Mesendoderm (in vitro differentiated cells): ENCODE measurements around the gene LGALS8.
A peak's percentile ranks its signal among the peaks of the same experiment; 100 is the strongest.

Experiments
- DNase-seq: peaks from one replicate; pipeline ENCODE4 v3.0.0; 2013
- H2AK5ac ChIP-seq: 2 replicates; pipeline ENCODE4 v1.6.1; 2013; ENCODE audit warnings: low read length, inconsistent platforms
- H2BK120ac ChIP-seq: 2 replicates; pipeline ENCODE4 v1.6.1; 2013; ENCODE audit warnings: low read depth, mild to moderate bottlenecking, low read length, moderate library complexity, mixed read lengths
- H2BK15ac ChIP-seq: replicated peaks from 2 replicates; pipeline ENCODE4 v1.6.1; 2013; ENCODE audit warnings: low read depth, mild to moderate bottlenecking, moderate library complexity
- H2BK5ac ChIP-seq: 2 replicates; pipeline ENCODE4 v1.6.1; 2013; ENCODE audit warnings: low read length, inconsistent platforms
- H3K18ac ChIP-seq: 2 replicates; pipeline ENCODE4 v1.6.1; 2013; ENCODE audit warnings: mild to moderate bottlenecking, low read length, mixed read lengths
- H3K23ac ChIP-seq: one replicate; pipeline ENCODE4 v1.6.1; 2013; ENCODE audit warnings: low read length
- H3K27ac ChIP-seq: 2 replicates; pipeline ENCODE4 v1.5.1; 2013; ENCODE audit warnings: low read depth, mild to moderate bottlenecking, inconsistent platforms, low read length, moderate library complexity
- H3K27me3 ChIP-seq: 2 replicates; pipeline ENCODE4 v1.6.1; 2013; ENCODE audit warnings: low read length, control low read depth, mild to moderate bottlenecking, inconsistent platforms; ENCODE audit not compliant: insufficient read depth, poor library complexity
- H3K36me3 ChIP-seq: 2 replicates; pipeline ENCODE4 v1.6.1; 2013; ENCODE audit warnings: low read length, inconsistent platforms; ENCODE audit not compliant: control insufficient read depth, insufficient read depth
- H3K4ac ChIP-seq: one replicate; pipeline ENCODE4 v1.6.1; 2013; ENCODE audit warnings: low read depth, mild to moderate bottlenecking, low read length, moderate library complexity
- H3K4me1 ChIP-seq: 2 replicates; pipeline ENCODE4 v1.6.1; 2013; ENCODE audit warnings: low read depth, low read length, inconsistent platforms; ENCODE audit not compliant: control insufficient read depth
- H3K4me2 ChIP-seq: 2 replicates; pipeline ENCODE4 v1.6.1; 2013; ENCODE audit warnings: low read length
- H3K4me3 ChIP-seq: 2 replicates; pipeline ENCODE4 v1.5.1; 2013; ENCODE audit warnings: mild to moderate bottlenecking, low read length
- H3K56ac ChIP-seq: one replicate; pipeline ENCODE4 v1.6.1; 2013; ENCODE audit warnings: low read length
- H3K79me1 ChIP-seq: 2 replicates; pipeline ENCODE4 v1.6.1; 2013; ENCODE audit warnings: low read length, inconsistent platforms
- H3K79me2 ChIP-seq: 2 replicates; pipeline ENCODE4 v1.6.1; 2013; ENCODE audit warnings: mild to moderate bottlenecking, low read length; ENCODE audit not compliant: control insufficient read depth, insufficient read depth
- H3K9ac ChIP-seq: 2 replicates; pipeline ENCODE4 v1.6.1; 2013; ENCODE audit warnings: low read length, inconsistent platforms
- H4K5ac ChIP-seq: one replicate; pipeline ENCODE4 v1.6.1; 2013; ENCODE audit warnings: low read length
- H4K8ac ChIP-seq: one replicate; pipeline ENCODE4 v1.6.1; 2013; ENCODE audit warnings: low read depth, mild to moderate bottlenecking, control low read depth, low read length, moderate library complexity
- WGBS: extraction: QIAGEN DNeasy Blood & Tissue Kit; methylation state at CpG from one replicate; pipeline ENCODE4 v1.1.7; 2013; ENCODE audit warnings: low lambda C conversion rate, missing lambda C conversion rate; ENCODE audit not compliant: insufficient coverage; ENCODE audit errors: extremely low coverage; 5-methylcytosine and 5-hydroxymethylcytosine counted together

LGALS8 gene

DNA sequence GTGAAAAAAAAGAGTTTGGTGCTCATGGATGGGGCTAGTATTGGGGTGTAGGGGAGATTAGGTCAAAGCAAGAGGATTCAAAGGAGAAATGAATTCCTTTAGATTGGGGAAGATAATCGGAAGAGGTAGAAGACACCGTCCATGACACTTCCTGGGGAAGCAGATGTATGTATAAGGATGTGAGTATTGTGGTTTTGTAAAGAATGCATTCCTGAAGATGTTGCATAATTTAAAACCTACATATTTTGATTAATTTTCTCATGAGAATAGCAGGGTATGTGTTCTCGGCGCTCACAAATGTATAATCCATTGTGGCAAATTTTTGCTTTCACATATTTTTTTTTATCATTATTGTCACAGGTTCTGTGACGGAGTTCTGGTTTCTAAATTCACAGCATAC, 5.5 kb upstream of the LGALS8 start:
- no peak overlapping the region for H2AK5ac ChIP-seq
- H3K23ac ChIP-seq = no peak overlapping the region
- no peak for DNase-seq
- no peak overlapping the region for H4K8ac ChIP-seq
- no peak overlapping the region for H3K4ac ChIP-seq
- H3K9ac ChIP-seq = no peak overlapping the region
- no peaks in the 10 kb centered on the region for H3K79me2 ChIP-seq
- H3K27me3 ChIP-seq = no peaks in the 10 kb centered on the region
- H3K36me3 ChIP-seq = no peaks in the 10 kb centered on the region
- no peak overlapping the region for H3K18ac ChIP-seq
- H2BK15ac ChIP-seq = no peak overlapping the region
- no peak overlapping the region for H3K4me2 ChIP-seq
- H3K27ac ChIP-seq = no peak overlapping the region
- H2BK5ac ChIP-seq = no peak overlapping the region
- H4K5ac ChIP-seq = no peak overlapping the region
- no peak overlapping the region for H2BK120ac ChIP-seq
- no peaks in the 10 kb centered on the region for H3K79me1 ChIP-seq
- no peak overlapping the region for H3K4me3 ChIP-seq
- H3K56ac ChIP-seq = no peak overlapping the region
- no peaks in the 10 kb centered on the region for H3K4me1 ChIP-seq
- WGBS = no CpG with 5 or more reads among the region's 5 CpGs

DNA sequence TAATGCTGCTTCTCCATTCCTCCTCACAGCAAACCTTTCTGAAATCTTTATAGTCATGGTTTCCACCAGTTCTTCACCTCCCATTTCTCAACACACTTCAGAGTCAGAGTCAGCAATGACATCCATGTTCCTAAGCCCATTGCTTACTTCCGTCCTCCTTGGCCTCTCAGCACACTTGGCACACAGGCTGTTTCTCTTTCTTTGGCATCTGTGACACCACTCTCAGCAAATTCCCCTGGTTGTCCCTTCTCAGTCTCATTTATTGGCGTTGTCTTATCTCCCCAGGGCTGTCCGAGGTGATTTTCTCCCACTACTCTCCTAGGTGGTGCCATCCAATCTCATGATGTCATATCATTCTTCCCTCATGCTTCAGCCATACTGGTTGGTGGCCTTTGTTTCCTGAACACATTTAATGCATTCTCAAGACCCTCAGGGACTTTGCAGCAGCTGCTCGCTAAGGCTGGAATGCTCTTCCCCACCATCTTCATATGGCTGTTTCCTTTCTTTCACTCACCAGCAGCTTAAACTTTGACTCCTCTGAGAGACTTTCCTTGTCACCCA, 3.3 kb upstream of the LGALS8 start:
- Histone ChIP-seq H2BK120ac (no peak overlapping the region), H3K9ac (no peak overlapping the region), H3K4me1 (no peaks in the 10 kb centered on the region), H3K4ac (no peak overlapping the region), H4K5ac (no peak overlapping the region), H2BK15ac (no peak overlapping the region), H3K27me3 (no peaks in the 10 kb centered on the region), H2BK5ac (no peak overlapping the region), H3K27ac (no peak overlapping the region), H2AK5ac (no peak overlapping the region), H3K56ac (no peak overlapping the region), H3K79me2 (no peaks in the 10 kb centered on the region), H3K23ac (no peak overlapping the region), H3K18ac (no peak overlapping the region), H3K79me1 (no peaks in the 10 kb centered on the region), H4K8ac (no peak overlapping the region), H3K36me3 (no peaks in the 10 kb centered on the region), H3K4me2 (no peak overlapping the region), H3K4me3 (no peak overlapping the region)
- DNase-seq = peak; percentile 60
- no CpG with 5 or more reads among the region's 4 CpGs for WGBS

DNA sequence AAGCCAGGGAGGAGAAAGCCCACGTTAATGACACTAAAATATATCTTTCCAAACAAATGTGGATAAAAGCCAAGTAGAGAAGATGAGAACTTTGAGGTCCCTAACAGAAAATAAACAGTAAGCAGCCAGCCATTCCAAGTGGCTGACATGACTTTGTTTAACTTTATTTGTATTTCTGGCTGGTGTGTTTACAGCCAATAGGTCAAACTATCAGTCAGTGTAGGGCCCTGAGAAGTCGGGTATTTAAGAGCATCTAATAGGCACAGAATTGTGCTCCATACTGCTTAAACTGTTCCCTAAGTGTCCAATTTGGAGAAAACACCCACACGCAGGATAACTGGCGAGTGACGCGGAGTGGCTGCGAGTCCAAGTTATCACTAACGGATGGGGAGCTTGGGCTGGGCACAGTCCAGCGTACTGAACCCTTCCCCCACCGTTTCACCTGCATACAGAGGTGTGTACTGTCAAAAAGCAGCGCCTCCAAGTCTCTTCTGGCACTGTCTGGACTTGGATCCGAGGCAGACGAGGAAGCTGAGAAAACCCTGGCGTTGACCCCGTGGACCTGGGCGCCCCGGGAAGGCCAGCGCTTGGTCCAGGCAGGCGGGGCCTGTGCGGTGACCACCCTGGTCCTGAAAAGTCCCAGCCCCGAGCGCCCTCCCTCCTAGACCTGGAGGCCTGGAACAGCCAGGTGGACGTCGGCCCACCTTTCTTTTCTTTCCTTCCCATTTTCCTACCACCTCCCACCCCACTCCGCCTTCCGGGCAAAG, 662 bp upstream of the LGALS8 start:
- H3K9ac ChIP-seq = peak overlapping the region; percentile 57
- no peaks in the 10 kb centered on the region for H3K79me1 ChIP-seq
- peak overlapping the region; percentile 40 for H3K4ac ChIP-seq
- H3K36me3 ChIP-seq = no peaks in the 10 kb centered on the region
- no peak overlapping the region for H2BK15ac ChIP-seq
- no peak overlapping the region for H2BK120ac ChIP-seq
- H3K27me3 ChIP-seq = no peaks in the 10 kb centered on the region
- whole genome bisulfite sequencing = no CpG with 5 or more reads among the region's 26 CpGs
- H3K23ac ChIP-seq = no peak overlapping the region
- no peak overlapping the region for H3K18ac ChIP-seq
- H2BK5ac ChIP-seq = no peak overlapping the region
- H3K27ac ChIP-seq = no peak overlapping the region
- peak overlapping the region; percentile 69 for H3K4me3 ChIP-seq
- H3K4me2 ChIP-seq = peak overlapping the region; percentile 82
- DNase-seq = no peak
- peak overlapping the region; percentile 86 for H3K56ac ChIP-seq
- no peak overlapping the region for H4K5ac ChIP-seq
- no peaks in the 10 kb centered on the region for H3K4me1 ChIP-seq
- H3K79me2 ChIP-seq = no peaks in the 10 kb centered on the region
- H2AK5ac ChIP-seq = no peak overlapping the region
- no peak overlapping the region for H4K8ac ChIP-seq

DNA sequence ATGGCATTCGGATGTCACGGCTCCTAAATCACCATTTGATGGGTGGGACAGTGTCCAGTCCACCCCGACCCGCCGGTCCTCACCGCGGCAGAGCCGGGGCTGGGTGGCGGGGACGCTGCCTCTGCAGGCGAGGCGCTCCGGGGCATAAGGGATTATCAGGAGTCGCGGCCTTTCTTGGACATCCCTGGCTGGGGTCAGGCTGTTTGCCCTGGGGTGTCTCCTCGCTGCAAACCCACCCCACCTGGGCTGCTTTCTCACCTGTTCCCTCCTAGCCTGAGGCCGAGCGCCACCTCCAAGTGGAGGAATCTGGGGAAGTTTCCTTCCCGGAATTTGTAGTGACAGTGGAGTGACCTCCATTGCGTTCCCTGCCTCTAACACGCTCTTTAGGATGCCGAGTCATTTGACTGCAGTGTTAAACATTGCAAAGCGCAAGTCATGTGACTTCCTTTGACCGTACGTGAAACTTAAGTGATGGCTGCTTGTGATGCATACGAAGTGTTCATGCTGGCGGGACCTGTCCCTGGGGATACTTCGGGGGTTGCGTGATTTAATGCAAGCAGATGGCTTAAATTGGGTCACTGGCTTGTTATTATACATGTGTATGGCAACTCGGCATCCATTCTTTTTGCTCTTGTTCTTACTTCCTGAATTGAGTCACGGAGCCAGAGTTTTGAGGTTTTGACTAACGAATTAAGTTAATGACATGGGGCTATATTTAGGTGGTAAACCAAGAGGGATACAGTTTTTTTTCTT, 536 bp downstream of the LGALS8 start:
- Histone ChIP-seq H2BK120ac (no peak overlapping the region), H3K4ac (no peak overlapping the region), H3K27me3 (no peaks in the 10 kb centered on the region), H3K56ac (peak overlapping the region; percentile 86), H3K36me3 (no peaks in the 10 kb centered on the region), H3K4me2 (peak overlapping the region; percentile 82), H3K79me2 (no peaks in the 10 kb centered on the region), H2BK15ac (no peak overlapping the region), H4K5ac (no peak overlapping the region), H3K18ac (no peak overlapping the region), H3K79me1 (no peaks in the 10 kb centered on the region), H2AK5ac (no peak overlapping the region), H3K27ac (no peak overlapping the region), H3K4me3 (peak overlapping the region; percentile 69), H4K8ac (no peak overlapping the region), H3K9ac (peak overlapping the region; percentile 57), H3K4me1 (no peaks in the 10 kb centered on the region), H2BK5ac (no peak overlapping the region), H3K23ac (no peak overlapping the region)
- WGBS = no CpG with 5 or more reads among the region's 32 CpGs
- peak; percentile 82 for DNase-seq

DNA sequence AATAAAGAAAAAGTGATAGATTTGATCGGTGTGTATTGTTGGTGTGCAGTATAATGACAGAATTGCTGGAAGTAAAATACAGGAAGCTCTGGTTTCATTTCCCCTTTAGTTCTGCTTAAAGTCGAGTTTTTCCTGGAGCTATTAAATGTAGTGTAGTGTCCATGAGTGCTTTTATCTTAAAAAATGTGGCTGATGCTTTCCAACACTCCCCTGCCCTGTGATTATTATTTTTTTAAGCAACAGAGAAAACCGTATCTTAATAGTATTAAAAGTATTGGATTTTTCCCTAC, 1.1 kb downstream of the LGALS8 start:
- H3K4me1 ChIP-seq = no peaks in the 10 kb centered on the region
- 100% methylated on average over 1 of the region's 3 CpGs for WGBS
- no peak overlapping the region for H3K27ac ChIP-seq
- H3K4me2 ChIP-seq = no peak overlapping the region
- no peaks in the 10 kb centered on the region for H3K79me2 ChIP-seq
- H3K18ac ChIP-seq = no peak overlapping the region
- H3K4ac ChIP-seq = no peak overlapping the region
- H2BK5ac ChIP-seq = no peak overlapping the region
- H4K5ac ChIP-seq = no peak overlapping the region
- H3K9ac ChIP-seq = no peak overlapping the region
- DNase-seq = no peak
- H3K36me3 ChIP-seq = no peaks in the 10 kb centered on the region
- no peak overlapping the region for H2BK120ac ChIP-seq
- H2AK5ac ChIP-seq = no peak overlapping the region
- no peaks in the 10 kb centered on the region for H3K79me1 ChIP-seq
- H3K4me3 ChIP-seq = no peak overlapping the region
- H3K56ac ChIP-seq = no peak overlapping the region
- no peak overlapping the region for H4K8ac ChIP-seq
- no peak overlapping the region for H3K23ac ChIP-seq
- no peak overlapping the region for H2BK15ac ChIP-seq
- no peaks in the 10 kb centered on the region for H3K27me3 ChIP-seq
